Activated CD8-positive, alpha-beta T cell treated with anti-CD3 and anti-CD28 coated beads, Interleukin-2, amount 10 ng/mL, durations not matched to agents 7 days and 5 days (primary cell): ENCODE data around the gene ZNF362. TPM values are rescaled to one million over a fixed set of nuclear protein-coding genes. Genes with fewer than 3 reads are reported as not detected.

Source experiments
- ATAC-seq: fragments of 150-1000 bp; cut with Tn5 transposase; one replicate; pipeline ENCODE4 v1.10.0; 2021; ENCODE audit warnings: moderate library complexity
- CTCF ChIA-PET: fragments of 350-600 bp; sonication (Branson Sonifier 250); formaldehyde crosslinking; loops from one replicate; lab custom pipeline; 2021; ENCODE audit warnings: antibody characterized with exemption; lab: Charles Lee
- POLR2A ChIA-PET: fragments of 350-600 bp; sonication (Branson Sonifier 250); formaldehyde crosslinking; loops from one replicate; lab custom pipeline; 2021; ENCODE audit warnings: antibody characterized with exemption; lab: Charles Lee
- DNase-seq: peaks from one replicate; pipeline ENCODE4 v3.0.0-alpha.2; 2020
- H3K27ac Mint-ChIP-seq: one replicate; pipeline ENCODE4 v1.8.0; 2021; ENCODE audit warnings: mild to moderate bottlenecking, mixed read lengths
- H3K27me3 Mint-ChIP-seq: one replicate; pipeline ENCODE4 v1.8.0; 2021; ENCODE audit warnings: low read depth, mixed read lengths
- H3K36me3 Mint-ChIP-seq: one replicate; pipeline ENCODE4 v1.8.0; 2021; ENCODE audit warnings: low read depth, mixed read lengths
- H3K4me1 Mint-ChIP-seq: one replicate; pipeline ENCODE4 v1.8.0; 2021; ENCODE audit warnings: low read depth, mixed read lengths
- H3K4me3 Mint-ChIP-seq: one replicate; pipeline ENCODE4 v1.8.0; 2021; ENCODE audit warnings: mild to moderate bottlenecking, mixed read lengths
- H3K9me3 Mint-ChIP-seq: one replicate; pipeline ENCODE4 v1.8.0; 2022; ENCODE audit warnings: mixed read lengths; ENCODE audit not compliant: insufficient read depth
- total RNA-seq, 2 experiments: library from RNA; stranded (reverse); gene quantifications; one replicate each; pipeline ENCODE4 v1.2.3, GENCODE V29; 2021

Gene ZNF362
- total RNA-seq, 2 experiments from 2014 or later: 17.3 to 19.7 TPM

- DNase-seq: no peak
- Mint-ChIP-seq H3K27ac (peak overlapping the region; percentile 59), H3K4me1 (peaks cover 20% of the 10 kb centered on the region), H3K36me3 (no peaks in the 10 kb centered on the region), H3K4me3 (no peak overlapping the region), H3K9me3 (no peaks in the 10 kb centered on the region), H3K27me3 (no peaks in the 10 kb centered on the region)
- ChIA-PET POLR2A (no interaction called here), CTCF (interaction anchor here (1.0 to 1.7 kb wide), 2 partner anchors 25 to 26 kb away, joined by 3 to 7 read pairs; no protein-coding TSS in a partner anchor)
- ATAC-seq: no peak
Observed at GRCh38 chr1:33270808-33271465, 14.6 kb downstream of the ZNF362 start.

DNA sequence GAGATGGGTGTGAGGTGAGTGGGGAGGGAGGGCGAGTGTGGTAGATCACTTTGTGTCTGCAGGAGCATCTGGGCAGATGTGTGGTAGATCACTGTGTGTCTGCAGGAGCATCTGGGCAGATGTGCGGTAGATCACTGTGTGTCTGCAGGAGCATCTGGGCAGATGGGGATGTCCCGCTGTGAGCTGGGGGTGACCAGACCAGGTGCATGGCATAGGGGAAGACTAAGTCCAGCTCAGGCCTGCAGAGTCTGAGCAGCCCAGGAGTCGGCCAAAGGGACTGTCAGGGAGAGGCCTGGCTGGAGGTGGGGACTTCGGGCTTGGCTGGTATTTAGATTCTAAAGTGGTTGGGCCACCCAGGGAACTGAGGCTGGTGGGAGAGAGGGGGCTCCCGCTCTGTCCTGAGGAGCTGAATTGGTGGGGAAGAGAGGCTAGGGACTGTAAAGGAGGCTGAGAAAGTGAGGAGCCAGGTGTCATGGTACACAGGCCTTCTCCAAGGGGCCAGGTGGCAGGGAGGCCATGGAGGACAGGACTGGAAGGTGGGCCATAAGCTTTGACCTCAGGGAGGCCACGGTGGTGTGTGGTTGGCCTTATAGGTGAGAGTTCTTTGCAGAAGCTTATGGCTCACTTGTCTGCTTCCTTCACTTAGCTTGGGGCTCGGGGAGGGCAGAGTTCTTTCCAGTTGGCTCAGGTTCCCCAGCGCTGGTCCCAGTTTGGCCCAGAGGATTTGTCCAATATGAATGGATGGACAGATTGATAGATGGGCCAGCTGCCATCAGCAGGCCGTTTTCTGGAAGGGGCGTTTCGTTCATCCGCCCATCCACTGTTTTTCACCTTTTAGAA lies 15.6 kb downstream of the ZNF362 start:
- Mint-ChIP-seq H3K36me3 (peaks cover 2% of the 10 kb centered on the region), H3K4me1 (peaks cover 20% of the 10 kb centered on the region), H3K27ac (peak overlapping the region; percentile 59), H3K9me3 (no peaks in the 10 kb centered on the region), H3K27me3 (no peaks in the 10 kb centered on the region), H3K4me3 (no peak overlapping the region)
- ChIA-PET POLR2A (no interaction called here), CTCF (interaction anchor here (0.8 to 1.6 kb wide), 3 partner anchors 23 to 145 kb away, joined by 3 to 5 read pairs (median 3); no protein-coding TSS in a partner anchor)
- DNase-seq (no peak), ATAC-seq (no peak)

DNA sequence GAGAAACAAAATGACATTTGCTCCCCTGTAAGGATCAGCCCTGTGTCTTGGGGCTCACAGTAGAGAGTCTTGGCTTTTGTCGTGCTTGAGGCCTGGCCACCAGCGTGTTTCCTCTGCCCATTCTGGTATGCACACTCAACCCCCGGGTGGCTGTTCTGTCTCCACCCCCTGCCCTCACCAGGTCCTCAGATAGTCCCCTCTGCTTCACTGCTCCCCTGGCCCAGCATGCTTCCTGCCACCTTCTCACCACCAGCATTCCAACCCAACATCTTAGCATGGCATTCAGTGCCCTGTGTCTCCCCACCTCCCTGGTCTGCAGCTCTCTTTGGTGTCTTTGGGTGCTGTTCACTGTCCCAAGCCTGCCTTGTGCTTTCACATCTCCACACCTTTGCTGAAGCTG lies 16.2 kb downstream of the ZNF362 start:
- Mint-ChIP-seq H3K4me1 (peaks cover 20% of the 10 kb centered on the region), H3K9me3 (no peaks in the 10 kb centered on the region), H3K27ac (peak overlapping the region; percentile 78), H3K4me3 (no peak overlapping the region), H3K27me3 (no peaks in the 10 kb centered on the region), H3K36me3 (peaks cover 2% of the 10 kb centered on the region)
- POLR2A ChIA-PET: no interaction called here
- no peak for DNase-seq
- CTCF ChIA-PET: interaction anchor here (0.6 to 1.6 kb wide), 3 partner anchors 23 to 234 kb away, joined by 3 to 5 read pairs (median 3); no protein-coding TSS in a partner anchor
- ATAC-seq: no peak

GRCh38 chr1:33272930-33273329 lies 16.6 kb downstream of the ZNF362 start:
- no peak for DNase-seq
- H3K4me3 Mint-ChIP-seq: no peak overlapping the region
- CTCF ChIA-PET: interaction anchor here (0.6 to 1.6 kb wide), 2 partner anchors 146 to 234 kb away, joined by 3 to 5 read pairs; no protein-coding TSS in a partner anchor
- peaks cover 20% of the 10 kb centered on the region for H3K4me1 Mint-ChIP-seq
- H3K27me3 Mint-ChIP-seq: no peaks in the 10 kb centered on the region
- peaks cover 2% of the 10 kb centered on the region for H3K36me3 Mint-ChIP-seq
- H3K9me3 Mint-ChIP-seq: no peaks in the 10 kb centered on the region
- no peak for ATAC-seq
- POLR2A ChIA-PET: no interaction called here
- H3K27ac Mint-ChIP-seq: peak overlapping the region; percentile 78

GRCh38 chr1:33273406-33273805 lies 17.1 kb downstream of the ZNF362 start:
- Mint-ChIP-seq H3K27ac (peak overlapping the region; percentile 78), H3K9me3 (no peaks in the 10 kb centered on the region), H3K36me3 (peaks cover 2% of the 10 kb centered on the region), H3K4me1 (peaks cover 20% of the 10 kb centered on the region), H3K27me3 (no peaks in the 10 kb centered on the region), H3K4me3 (no peak overlapping the region)
- DNase-seq (no peak), ATAC-seq (peak; percentile 59)
- ChIA-PET POLR2A (no interaction called here), CTCF (interaction anchor here (1.1 to 1.9 kb wide), 3 partner anchors 22 to 146 kb away, joined by 3 to 6 read pairs (median 5); no protein-coding TSS in a partner anchor)

- no peaks in the 10 kb centered on the region for H3K27me3 Mint-ChIP-seq
- H3K27ac Mint-ChIP-seq: peak overlapping the region; percentile 78
- ChIA-PET CTCF (interaction anchor here (1.1 to 1.9 kb wide), 3 partner anchors 22 to 147 kb away, joined by 3 to 6 read pairs (median 5); no protein-coding TSS in a partner anchor), POLR2A (no interaction called here)
- DNase-seq (no peak), ATAC-seq (no peak)
- no peak overlapping the region for H3K4me3 Mint-ChIP-seq
- H3K9me3 Mint-ChIP-seq: no peaks in the 10 kb centered on the region
- H3K36me3 Mint-ChIP-seq: peaks cover 5% of the 10 kb centered on the region
- H3K4me1 Mint-ChIP-seq: peaks cover 20% of the 10 kb centered on the region
Observed at GRCh38 chr1:33273961-33274371, 17.7 kb downstream of the ZNF362 start.

DNA sequence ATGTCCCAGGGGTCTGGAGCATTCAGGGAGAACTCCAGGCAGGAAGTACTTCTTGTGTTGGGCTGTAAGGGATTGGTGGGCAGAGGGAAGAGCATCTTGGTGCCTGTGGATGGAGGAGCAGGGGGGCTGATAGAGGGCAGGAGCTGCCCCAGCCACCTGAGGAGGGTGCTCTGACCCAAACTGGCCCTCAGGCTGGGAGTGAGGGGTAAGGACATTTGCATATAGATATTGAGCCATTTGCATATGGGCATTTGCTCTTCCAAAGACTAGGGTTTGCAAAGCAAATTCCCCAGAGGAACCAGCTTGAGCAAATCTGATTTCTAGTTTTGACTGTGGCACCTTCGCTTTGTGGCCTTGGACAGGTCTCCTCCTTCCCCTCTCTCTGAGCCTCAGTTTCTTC lies 18.2 kb downstream of the ZNF362 start:
- Mint-ChIP-seq H3K4me3 (no peak overlapping the region), H3K27ac (peak overlapping the region; percentile 17), H3K36me3 (peaks cover 5% of the 10 kb centered on the region), H3K9me3 (no peaks in the 10 kb centered on the region), H3K4me1 (peaks cover 20% of the 10 kb centered on the region), H3K27me3 (no peaks in the 10 kb centered on the region)
- POLR2A ChIA-PET: no interaction called here
- CTCF ChIA-PET: interaction anchor here (1.1 to 1.9 kb wide), 2 partner anchors 21 to 24 kb away, joined by 3 to 6 read pairs; no protein-coding TSS in a partner anchor
- ATAC-seq (no peak), DNase-seq (no peak)

DNA sequence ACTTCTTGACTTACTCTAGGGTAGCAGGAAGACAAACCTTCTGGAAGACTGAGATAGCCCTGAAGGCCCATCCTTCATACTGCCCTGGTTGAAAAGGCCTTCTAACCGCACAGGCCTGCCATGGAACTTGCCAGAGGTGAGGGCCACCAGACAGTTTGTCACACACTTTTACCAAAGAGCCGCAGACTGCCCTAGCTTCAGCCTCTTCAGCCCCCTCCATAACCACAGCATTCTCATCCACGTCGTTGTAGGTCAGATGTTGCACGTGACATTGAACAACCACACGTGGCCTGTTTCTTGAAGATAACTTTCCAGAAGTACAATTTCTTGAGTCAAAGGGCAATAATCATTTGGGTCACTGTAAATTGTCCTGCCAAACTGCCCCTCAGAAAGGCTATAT lies 18.9 kb downstream of the ZNF362 start:
- POLR2A ChIA-PET: no interaction called here
- Mint-ChIP-seq H3K36me3 (peaks cover 8% of the 10 kb centered on the region), H3K27me3 (no peaks in the 10 kb centered on the region), H3K9me3 (no peaks in the 10 kb centered on the region), H3K4me1 (peaks cover 20% of the 10 kb centered on the region), H3K4me3 (no peak overlapping the region), H3K27ac (no peak overlapping the region)
- CTCF ChIA-PET: interaction anchor here (1.9 kb wide), 1 partner anchor 20 kb away, joined by 6 read pairs; no protein-coding TSS in a partner anchor
- ATAC-seq: no peak
- DNase-seq: no peak

GRCh38 chr1:33275706-33276572 lies 19.6 kb downstream of the ZNF362 start:
- Mint-ChIP-seq H3K27me3 (no peaks in the 10 kb centered on the region), H3K4me1 (peaks cover 20% of the 10 kb centered on the region), H3K9me3 (no peaks in the 10 kb centered on the region), H3K36me3 (peaks cover 8% of the 10 kb centered on the region), H3K4me3 (no peak overlapping the region), H3K27ac (no peak overlapping the region)
- POLR2A ChIA-PET: no interaction called here
- CTCF ChIA-PET: no interaction called here
- ATAC-seq: no peak
- DNase-seq: no peak

GRCh38 chr1:33276573-33277298 lies 20.4 kb downstream of the ZNF362 start:
- Mint-ChIP-seq H3K4me3 (no peak overlapping the region), H3K27ac (peak overlapping the region; percentile 24), H3K9me3 (no peaks in the 10 kb centered on the region), H3K4me1 (peaks cover 18% of the 10 kb centered on the region), H3K36me3 (peaks cover 12% of the 10 kb centered on the region), H3K27me3 (no peaks in the 10 kb centered on the region)
- DNase-seq (no peak), ATAC-seq (no peak)
- ChIA-PET CTCF (no interaction called here), POLR2A (interaction anchor here (0.6 kb wide), 1 partner anchor 1444 kb away, joined by 3 read pairs; no protein-coding TSS in a partner anchor)
